ENCODE measurements around the gene MAP3K9.

GRCh38 chr14:70713096-70713495, 96.2 kb downstream of the MAP3K9 start:
- TF ChIP-seq TCF7 (CRISPR knock-in tag; IDR thresholded peaks at IDR 0.05; ENCODE audit: low read depth) (no peak), CTCF (IDR thresholded peaks at IDR 0.05) (no peak), ZNF512 (CRISPR knock-in tag; IDR thresholded peaks at IDR 0.05; ENCODE audit: borderline replicate concordance) (no peak), ZNF281 (CRISPR knock-in tag; IDR thresholded peaks at IDR 0.05) (no peak), SP1 (CRISPR knock-in tag; conservative IDR thresholded peaks at IDR 0.05) (no peak), HMGXB4 (CRISPR knock-in tag; IDR thresholded peaks at IDR 0.05) (no peak), FOXJ3 (CRISPR knock-in tag; IDR thresholded peaks at IDR 0.05; ENCODE audit: borderline replicate concordance) (no peak), ARID4B (CRISPR knock-in tag; IDR thresholded peaks at IDR 0.05; ENCODE audit: borderline replicate concordance) (no peak)

Measured in WTC11 (cell line).